ENCODE measurements around the gene SH3D19.
A peak's percentile ranks its signal among the peaks of the same experiment; 100 is the strongest.

The SH3D19 gene

DNA sequence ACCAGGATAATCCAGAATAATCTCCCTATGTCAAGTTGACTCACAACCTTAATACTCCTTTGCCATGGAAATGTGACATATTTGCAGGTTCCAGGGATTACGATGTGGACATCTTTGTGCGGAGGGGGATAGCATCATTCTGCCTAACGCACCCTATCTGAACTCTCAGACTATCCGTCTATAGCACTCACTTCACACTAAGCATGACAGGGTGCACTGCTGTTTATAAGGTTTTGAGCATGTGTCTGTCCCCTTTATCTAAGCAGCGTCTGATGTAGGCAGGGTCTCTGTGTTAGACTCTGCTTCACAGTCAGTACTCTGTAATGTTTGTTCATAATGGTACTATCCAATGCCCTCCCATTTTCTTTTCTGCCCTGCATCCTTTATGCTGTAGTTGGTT is 91.8 kb downstream of the SH3D19 start:
- DNase-seq = peak in 1 of 56 donors; percentile 7

DNA sequence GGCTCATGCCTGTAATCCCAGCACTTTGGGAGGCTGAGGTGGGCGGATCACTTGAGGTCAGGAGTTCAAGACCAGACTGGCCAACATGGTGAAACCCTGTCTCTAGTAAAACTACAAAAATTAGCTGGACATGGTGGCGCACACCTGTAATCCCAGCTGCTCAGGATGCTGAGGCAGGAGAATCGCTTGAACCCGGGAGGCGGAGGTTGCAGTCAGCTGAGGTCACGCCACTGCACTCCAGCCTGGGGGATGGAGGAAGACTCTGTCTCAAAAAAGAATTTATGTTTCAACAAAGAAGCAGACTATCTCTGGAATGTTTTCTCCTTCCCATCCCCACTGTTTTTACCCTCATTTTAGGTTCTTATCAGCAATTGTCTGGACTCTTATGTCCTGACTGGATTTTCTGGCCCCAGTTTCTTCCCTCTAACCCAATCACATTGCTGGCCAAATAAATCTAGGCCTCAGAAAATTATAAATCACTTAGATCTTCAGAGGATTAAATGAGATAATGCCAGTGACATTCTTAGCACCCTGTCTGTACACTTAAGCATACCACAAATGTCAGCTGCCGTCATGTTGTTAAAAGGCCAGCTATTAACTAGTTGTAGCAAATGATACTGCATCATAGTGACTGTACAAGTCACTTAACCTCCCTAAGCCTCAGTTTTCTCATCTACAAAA is 93.3 kb downstream of the SH3D19 start:
- DNase-seq = no peak

DNA sequence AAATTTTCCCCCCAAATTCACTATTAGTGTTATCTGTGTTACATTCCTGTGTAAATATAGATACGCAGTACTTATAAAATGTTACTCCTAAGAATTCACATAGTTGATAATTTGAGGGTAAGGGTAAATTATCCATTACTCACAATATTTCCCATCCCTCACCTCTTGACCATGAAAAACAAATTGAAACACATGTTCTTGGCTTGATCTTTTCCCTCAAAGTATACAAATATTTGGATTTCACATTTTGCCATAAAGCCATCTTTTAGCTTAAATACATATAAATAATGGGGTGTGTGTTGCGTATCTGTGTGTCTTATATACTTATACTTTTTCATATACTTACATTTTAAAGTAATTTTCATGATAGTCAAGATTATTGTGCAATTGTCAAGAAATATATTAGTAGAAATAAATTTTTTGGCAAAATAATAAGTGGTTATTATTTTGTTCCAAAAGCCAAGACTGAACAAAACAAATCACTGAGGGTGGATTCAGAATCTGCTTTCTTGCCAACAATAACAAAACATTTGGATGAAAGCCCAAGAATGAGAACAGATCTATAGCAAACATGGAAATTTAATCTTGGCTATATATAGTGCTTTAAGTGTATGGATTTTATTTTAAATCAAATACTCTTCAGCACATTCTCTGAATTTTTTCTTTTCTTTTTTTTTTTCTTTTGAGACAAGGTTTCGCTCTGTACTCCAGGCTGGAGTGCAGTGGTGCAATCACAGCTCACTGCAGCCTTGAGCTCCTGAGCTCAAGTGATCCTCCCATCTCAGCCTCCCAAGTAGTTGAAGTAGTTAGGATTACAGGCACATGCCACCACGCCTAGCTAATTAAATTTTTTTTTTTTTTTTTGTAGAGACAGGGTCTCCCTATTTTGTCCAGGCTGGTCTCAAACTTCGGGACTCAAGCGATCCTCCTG is 97.0 kb downstream of the SH3D19 start:
- no peak for DNase-seq

DNA sequence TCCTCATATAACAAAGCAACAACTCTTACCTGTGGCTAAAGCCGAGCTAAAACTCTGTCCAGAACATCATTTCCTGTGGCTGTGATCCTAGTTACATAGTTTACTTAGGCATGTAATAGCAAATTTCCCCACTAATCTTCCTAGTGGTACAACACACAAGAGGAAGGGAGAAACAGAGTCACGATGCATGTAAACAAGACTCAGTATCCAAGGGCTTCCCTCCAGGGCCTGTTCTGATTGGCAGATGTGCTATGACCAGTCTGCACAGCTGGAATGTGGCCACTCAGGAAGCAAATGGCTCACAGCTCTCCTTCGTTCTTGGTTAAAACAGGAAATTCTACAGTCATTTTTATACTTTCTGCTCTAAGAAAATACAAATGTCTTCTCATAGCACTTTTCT is 97.7 kb downstream of the SH3D19 start:
- peak in 39 of 56 donors; percentile 2 to 75 (median 34) for DNase-seq

DNA sequence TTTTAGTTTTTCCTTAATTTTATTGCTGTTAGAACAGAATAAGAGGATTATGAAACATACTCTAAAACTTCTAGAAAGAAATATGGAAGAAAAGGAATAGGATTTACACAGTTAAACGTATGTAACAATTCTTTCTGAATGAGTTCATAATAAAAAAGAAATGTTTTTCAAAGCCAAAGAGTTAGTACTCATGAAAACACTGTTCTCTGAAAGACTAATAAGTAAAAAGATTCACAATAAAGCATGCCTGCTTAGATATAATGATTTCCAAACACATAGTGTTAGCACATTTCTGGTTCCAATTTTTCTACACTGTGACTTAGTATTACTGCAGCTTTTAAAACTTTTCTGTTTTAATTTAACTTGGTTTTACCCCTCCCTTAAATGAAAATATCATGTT is 98.2 kb downstream of the SH3D19 start:
- no peak for DNase-seq

DNA sequence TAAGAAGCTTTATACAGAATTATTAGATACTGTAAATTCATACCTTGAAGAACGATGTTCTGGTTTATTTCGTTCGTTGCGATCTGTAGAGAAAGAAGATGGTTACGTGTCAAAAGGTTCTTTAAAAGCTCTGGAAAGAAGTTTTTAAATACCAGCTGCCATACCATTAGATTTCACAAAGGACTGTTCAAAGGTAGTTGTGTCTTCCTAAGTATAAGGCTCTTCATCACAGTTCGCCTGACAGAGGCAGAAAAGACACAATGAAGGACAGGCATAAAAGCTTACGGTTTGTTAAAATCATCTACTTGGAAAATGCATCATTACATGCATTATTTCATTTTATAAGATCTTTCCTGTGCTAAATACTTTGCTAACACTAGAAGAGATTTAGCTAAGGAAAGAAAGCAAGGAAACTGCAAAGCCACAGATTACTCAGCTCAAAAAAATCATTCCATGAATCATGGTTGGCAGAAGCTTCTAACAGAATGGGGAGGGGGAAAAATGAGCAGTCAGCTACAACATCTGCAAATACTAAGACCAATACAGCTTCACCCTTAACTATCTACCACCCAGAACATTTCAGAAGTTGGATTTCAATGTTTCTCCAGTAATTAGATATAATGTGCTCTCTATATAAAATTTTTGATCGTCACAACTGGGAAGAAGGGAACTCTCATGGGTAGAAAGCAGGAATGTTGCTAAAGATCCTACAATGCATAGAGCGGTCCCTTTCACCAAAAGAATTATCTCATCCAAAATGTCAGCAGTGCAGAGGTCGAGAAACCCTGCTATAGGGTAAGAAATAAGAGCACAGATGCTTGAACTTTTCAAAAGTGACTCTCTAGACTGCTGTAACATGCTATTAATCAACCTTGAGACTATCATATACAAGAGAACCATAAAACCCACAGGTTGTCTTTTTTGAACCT is 99.1 kb downstream of the SH3D19 start:
- DNase-seq = peak in 2 of 56 donors; percentile 6 to 37

DNA sequence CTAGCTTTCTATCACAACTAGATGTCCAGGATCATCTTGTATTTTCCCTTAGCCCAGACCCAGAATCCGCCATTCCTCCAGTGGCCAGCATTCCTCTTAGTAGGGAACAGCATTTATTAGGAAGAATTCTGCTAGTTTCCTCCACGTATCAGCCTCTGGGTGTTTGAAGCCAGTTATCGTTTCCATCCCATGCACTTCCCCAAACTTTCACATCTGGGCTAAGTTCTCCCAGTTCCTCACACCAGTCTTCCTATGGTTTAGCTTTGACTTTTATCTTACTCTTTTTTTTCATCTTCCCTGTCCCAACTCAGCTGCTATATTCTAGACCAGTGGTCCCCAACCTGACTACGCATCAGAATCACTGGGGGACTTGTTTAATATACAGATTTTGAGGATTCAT is 101.9 kb downstream of the SH3D19 start:
- DNase-seq = no peak

DNA sequence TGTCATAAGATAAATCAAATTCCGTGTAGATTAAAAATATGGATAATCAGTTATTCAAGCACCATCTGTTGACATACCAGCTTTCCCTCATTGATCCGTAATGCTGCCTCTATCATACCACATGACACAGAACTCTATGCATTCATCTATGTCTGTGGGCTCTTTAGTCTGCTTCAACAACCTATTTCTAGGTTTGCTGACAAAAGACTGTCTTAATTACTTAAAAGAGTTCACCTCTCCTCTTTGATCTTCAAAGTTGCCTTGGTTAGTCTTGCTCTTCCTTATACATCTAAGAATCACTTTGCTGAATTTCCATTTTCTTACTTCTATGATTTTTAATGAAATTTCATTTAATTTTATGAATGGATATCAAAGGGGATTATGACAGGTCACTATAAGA is 105.5 kb downstream of the SH3D19 start:
- no peak for DNase-seq

DNA sequence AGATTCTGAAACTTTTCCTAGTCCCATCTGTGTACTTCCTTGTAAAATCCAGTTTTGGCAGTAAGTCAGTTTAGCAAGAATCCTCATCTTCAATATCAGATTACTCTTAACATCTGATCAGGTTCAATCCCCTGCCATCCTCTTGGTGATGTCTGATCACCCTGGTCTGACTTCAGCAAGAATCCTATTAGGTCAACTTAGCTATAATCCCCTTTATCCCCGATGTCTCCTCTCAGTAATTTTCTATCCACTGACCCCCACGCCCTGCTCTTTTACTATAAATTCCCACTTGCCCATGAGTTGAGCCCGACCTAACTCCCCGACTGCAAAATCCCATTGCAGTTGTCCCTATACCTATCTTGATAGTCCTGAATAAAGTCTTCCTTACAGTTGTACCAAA is 106.3 kb downstream of the SH3D19 start:
- no peak for DNase-seq

DNA sequence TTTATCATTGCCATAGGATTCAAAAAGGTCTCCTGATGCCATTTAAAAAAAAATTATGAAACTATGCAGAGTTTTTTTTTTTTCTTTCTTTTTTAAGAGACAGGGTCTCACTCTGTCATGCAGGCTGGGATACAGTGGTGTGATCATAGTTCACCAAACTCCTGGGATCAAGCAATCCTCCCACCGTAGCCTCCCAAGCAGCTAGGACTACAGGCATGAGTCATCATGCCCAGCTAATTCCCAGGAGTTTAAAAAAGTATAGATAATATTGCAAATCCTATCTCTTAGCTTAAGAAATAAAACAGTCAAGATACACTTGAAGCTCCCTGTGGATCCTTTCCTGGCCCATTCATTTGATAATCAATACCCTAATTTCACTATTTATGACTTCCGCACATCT is 107.1 kb downstream of the SH3D19 start:
- DNase-seq = no peak

DNA sequence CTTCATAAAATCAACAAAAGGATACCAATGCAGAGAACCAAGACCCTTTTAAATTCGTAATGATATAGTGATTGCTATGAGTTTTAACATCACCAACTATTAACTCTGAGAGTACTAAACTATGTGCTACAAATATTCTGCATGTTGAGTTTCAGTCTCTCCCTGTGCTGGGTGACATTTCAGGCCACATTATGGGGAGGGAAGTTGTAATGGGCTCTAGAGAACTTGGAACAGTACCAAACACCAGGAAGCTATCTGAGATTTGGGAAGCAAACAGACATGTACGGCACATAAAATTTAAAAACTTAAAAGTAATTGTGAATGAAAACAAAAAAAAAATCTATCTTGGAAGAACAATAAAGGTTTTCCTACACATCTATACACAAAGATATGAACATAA is 108.1 kb downstream of the SH3D19 start:
- DNase-seq = no peak

DNA sequence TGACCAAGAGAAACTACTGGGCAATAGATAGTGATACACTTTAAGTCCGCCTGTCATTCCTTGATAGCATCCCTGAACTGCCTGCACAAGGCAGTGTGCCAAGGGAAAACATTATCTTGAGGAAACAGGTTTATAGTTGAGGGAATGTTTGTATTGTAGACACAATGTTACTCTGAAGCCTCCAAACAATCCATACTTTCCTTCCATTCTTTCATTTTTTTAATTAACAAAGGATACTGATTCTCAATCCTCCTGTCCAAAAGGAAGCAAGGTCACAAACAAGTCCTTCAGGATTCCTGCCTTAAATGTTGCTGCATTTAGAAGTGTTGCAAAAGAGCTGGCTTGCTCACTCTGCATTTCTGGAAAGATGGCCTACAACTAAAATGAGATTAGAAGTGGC is 110.1 kb downstream of the SH3D19 start:
- DNase-seq = no peak

DNA sequence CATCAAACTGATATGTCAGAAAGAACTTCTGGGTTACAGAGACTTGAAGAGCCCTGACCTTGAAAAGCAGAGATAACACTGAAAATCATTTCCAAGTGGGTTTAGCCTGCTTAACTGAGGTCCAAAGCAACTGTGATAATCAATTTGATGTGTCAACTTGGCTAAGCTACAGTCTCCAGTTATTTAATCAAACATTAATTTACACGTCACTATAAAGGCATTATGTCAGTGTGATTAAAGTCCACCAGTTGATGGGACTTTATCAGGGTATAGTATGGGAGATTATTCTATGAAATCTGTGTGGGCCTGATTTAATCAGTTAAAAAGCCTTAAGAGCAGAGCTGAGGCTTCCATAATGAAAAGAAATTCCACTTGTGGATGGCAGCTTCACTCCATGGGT is 117.5 kb downstream of the SH3D19 start:
- DNase-seq = no peak

DNA sequence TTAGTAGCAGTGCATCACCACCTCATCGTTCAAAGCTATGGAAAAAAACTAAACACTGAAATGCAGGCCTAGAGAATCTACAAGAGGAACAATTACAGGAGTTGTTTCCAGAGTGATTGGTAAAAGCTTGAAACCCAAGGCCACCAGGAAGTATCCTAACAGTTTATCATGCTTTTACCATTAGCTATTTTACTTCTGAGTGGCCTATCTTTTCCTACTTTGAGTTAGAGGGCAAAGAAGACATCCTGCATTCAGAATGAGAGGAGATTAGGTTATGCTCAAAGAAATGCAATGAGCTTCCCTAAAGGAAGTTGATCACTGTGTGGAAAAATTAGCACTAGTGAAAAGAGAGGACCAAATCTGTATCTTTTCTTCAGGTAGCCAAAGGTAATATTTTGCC is 118.2 kb downstream of the SH3D19 start:
- DNase-seq = no peak

DNA sequence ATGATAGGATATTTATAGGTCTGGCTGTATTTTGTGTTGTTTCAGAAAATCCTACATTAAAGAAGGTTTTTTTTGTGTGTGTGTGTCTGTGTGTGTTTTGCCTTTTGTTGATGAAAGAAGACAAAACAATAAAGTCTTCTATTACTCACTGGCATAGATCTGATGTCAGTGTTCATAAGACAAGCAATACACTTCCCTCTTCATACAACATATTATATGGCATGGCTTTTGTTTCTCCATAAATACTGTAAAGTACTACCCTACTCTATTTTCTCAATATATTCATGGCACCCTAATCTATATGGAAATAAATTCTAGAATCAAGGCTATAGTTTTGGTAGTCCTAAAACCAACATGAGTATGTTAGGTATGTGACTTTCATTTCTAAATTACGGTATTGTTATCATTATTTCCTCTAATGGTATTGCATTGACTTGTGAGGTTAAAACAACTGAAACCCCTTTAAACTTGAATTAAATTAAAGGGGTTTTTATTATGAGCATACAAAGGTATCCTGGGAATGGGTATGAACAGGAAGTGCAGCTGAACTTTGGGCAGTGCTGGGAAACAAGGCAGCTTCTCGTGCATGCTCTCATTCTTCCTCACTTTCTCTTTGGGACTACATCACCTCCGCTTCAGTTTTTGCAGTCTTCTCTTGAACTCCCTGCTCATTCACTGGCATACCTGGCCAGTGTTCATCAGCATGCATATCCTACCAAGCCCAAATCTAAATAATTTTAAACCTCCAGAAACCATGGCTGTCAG is 119.0 kb downstream of the SH3D19 start:
- no peak for DNase-seq

DNA sequence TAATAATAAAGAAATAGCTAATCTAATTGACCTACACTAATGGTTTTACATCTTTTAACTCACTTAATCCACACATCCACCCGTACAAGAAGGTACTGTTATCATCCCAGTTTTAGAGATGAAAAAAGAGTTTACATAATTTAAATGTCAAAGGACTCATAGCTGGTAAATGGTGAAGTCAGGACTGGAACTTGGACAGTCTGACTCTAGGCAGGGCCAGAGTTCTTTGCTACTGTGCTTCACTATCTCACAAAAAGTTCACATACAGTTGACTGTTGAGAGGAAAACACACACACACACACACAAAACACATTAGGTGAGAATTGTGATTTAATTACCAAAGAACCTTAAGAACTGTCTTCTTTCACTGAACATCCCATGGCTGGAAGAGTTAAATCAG is 119.7 kb downstream of the SH3D19 start:
- DNase-seq = no peak

DNA sequence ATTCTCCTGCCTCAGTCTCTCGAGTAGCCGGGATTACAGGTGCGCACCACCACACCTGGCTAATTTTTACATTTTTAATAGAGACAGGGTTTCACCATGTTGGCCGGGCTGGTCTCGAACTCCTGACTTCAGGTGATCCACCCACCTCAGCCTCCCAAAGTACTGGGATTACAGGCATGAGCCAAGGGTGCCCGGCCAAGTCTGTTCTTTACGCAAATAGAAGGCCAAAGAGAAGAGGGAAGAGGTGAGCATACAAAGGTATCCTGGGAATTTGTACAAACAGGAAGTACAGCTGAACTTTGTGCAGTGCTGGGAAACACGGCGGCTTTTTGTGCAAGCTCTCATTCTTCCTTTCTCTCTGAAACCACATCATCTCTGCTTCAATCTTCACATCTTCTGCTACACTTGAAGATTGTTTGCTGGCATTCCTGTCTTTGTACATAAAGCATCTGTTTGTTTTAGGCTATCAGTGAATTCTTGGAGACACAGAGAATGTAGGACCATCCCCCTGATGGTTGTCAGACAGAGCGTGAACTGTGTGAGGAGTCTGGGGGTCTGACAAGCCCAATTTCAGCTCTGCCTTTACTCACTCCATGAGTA is 120.4 kb downstream of the SH3D19 start:
- DNase-seq = no peak

DNA sequence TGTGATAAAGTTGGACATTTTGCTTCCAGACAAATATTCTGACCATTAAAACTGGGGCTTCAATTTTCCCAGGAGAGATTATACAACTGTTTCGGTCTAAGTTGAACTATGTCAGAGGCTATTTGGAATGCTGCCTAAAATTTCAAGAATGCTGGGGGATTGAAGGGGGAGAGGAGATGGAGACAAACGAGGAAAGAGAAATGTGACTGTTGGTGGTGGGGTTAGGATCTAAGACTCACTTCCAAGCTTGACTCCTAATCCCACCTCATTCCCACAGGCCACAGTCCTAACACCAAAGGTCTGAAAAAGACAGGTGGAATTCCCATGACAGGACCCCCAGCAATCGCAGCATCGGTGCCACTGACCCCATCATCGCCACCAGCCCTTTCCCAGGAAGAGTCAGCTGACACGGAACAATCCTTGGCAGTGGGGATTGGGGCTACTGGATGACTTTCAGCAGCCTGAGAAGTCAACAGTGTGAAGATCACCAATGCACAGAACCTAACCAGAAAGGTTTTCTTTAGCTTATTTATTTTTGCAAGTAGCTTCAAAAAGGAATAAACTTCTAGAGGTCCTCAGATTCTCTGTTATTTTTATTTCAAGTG is 122.5 kb downstream of the SH3D19 start:
- DNase-seq = peak in 2 of 56 donors; percentile 4 to 13

DNA sequence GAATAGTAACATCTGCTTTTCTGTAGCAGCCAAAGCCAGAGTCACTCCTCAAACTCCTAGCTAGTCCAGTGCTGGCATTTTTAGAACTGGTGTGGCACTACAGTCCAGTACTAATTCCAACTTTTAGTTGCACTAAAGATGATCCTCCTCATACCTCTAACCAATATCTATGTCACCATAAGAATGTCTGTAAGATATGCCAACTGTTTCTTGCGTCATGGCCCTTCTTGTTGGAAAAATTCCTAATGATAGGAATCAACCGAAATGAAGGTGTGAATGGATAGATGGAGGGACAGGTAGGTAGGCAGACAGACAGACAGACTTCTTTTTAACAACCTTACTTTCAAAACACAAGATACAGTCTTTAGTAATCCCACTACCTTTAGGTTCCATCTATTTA is 123.0 kb downstream of the SH3D19 start:
- no peak for DNase-seq

Data from nucleus accumbens (tissue), 56 donors.